Left renal pelvis (tissue), 4 donors: ENCODE measurements around the gene P2RX6. TPM values are rescaled to one million over a fixed set of nuclear protein-coding genes. Genes with fewer than 3 reads are reported as not detected.
"Not testable (repeated sequence)": the region's sequence is repeated elsewhere in the genome, so short reads cannot be mapped to it uniquely, and the experiment has no call there.

Experiments used
- DNase-seq, 4 donors: peaks; one replicate each; pipeline ENCODE4 v3.0.0-alpha.2; 2013; ENCODE audit warnings: low read depth in 4 of 4, low spot score in 3 of 4
- polyA plus RNA-seq, 4 donors: library from polyadenylated mRNA; unstranded; fragments of 120-200 nt; gene quantifications; one replicate each; pipeline ENCODE4 v1.2.1, GENCODE V29; 2013; ENCODE audit not compliant: insufficient read length in 4 of 4

P2RX6 gene
- polyA plus RNA-seq, 4 donors, result 1.0 to 1.4 (median 1.2) TPM

DNA sequence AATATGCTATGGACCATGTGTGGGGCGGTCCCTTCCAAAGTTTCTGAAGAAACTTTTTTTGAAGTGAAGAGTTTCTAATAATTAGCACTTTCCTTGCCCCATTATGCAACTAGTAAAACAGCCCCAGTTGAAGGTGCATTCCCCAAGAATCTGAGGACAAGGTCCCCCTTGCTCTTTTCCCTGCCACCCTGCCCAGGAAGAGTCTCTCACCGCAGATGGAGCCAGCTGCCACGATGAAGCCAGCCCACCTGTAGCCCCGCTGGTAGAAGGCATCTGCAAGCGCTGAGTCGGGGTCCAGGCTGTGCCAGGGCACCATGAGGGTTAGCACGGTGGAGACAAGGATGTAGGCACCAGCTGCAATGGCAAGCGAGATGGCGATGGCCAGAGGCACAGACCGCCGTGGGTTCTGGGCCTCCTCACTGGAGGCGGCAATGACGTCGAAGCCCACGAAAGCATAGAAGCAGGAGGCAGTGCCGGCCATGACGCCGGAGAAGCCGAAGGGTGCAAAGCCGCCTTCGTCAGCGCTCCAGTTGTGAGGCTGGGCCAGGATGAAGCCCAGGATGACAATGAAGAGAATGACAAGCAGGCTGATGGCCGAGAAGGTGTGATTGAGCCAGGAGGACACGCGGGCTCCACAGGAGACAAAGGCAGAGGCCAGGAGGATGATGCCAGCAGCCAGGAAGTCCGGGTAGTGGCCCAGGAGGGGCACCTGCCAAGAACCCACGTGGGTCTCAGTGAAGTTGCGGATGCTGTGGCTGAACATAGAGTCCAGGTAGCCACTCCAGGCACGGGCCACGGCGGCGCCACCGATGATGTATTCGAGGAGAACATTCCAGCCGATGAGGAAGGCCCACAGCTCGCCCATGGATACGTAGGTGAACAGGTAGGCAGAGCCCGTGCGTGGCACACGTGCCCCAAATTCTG, 15.9 kb downstream of the P2RX6 start:
- no peak for DNase-seq

DNA sequence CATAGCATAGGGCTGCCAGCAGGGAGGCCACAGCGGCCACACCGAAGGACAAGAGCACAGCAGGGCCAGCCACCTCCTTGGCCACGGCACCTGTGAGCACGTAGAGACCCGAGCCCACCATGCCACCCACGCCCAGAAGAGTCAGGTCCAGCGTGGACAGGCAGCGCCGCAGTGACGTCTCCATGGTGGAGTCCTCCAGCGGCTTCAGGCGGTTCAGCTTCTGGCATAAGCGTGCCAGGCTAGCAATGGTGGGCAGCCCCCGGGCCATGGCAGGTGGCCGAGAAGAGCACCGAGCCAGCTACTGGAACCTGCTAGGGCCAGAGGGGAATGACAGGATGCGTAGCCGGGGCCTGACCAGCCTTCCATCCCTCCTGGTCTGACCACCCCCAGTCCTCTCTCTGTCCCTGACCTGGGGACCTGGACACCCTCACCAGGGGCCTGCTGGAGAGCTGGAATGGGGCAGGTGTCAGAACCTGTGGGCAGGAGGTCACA, 16.6 kb downstream of the P2RX6 start:
- no peak for DNase-seq

DNA sequence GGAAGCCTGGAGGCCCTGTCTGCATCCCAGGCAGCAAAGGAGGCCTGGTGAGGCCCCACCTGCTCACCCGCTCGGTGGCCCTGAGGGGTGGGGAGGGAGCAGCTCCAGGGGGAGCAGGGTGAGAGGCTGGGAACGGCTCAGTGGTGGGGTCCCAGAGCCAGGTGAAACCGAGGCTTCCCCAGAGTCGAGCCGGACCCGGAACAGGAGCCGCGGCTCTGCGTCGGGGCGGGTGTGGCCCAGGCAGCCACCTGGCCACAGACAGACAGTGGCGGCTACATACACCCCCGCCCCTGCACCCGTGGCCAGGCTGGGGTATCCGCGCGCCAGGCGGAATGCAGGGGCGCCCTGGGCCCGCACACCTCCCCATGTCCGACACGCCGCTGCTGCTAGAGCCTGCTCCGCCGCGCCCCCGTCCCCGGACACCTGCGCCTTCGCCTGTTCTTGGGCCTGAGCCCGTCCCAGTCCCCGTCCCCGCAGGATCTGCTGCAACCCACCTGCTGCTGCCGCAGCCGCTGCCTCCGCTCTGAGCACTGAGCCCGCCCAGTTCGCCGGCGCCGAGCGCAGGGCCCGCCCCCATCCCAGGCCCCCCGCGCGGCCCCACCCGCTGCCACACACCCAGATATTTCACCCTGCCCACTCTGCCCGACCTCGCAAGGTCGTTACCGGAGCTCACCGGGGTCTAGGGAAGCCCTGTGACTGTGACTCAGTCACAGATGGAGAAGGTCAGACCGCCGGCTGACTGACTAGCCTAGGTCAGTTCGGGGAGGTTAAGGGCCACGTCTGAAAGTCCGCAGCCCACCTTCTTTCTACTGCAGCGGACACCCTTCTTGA, 17.3 kb downstream of the P2RX6 start, which contains the start of gene SLC7A4:
TSS of gene SLC7A4 (minus strand) at position 525 of the 831 bp plus-strand sequence. CDS start 749 bp downstream, outside the sequence.
- DNase-seq, result no peak

DNA sequence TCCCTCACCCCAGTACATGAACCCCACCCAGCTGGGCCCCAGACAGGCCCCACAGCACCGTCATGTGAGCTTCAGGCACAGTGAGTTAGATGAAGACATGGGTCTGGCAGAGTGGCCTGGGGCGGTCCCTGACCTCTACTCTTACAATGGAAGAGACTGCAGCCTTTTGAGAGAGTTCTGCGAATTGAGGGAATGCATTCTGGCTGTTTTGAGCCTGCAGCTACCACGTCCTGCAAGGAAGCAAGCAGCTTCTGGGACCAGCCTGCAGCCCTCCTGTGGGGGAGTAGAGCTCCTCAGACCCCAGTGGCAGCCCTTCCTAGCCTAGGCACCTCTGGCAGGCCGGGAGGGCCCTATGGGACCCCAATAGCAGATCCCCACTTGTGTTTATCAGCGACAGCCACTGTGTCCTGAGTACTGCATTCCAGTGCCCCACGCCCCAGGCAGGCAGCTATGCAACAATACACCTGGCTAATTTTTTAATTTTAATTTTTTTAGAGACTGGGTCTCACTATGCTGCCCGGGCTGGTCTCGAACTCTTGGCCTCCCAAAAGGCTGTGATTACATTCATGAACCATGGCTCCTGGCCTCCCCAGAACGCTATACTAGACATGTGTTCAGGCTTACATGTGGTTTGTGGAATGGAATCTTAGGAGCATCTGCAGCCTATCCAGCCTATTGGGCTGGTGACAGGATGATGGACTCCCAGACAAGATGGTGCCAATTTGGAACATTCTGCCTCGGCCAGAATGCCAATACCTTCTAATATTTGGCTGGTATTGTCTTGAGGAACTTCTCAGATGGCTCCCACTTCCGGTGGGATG, 18.1 kb downstream of the P2RX6 start:
- DNase-seq, result no peak

DNA sequence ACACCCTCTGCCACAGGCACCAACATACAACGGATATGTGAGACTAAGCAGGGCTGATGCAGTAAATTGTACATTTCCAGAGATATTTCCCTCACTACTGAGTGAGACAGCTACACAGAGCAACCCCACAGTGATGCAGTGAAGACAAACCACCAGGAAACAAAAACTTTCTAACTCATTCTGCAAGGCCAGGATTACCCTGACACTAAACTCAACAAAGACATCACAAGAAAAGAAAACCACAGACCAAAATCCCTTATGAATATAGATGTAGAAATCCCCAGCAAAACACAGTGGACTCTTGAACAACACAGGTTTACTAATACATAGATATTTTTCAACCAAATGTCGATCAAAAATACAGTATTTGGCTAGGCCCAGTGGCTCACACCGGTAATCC, 18.9 kb downstream of the P2RX6 start:
- DNase-seq, result no peak

DNA sequence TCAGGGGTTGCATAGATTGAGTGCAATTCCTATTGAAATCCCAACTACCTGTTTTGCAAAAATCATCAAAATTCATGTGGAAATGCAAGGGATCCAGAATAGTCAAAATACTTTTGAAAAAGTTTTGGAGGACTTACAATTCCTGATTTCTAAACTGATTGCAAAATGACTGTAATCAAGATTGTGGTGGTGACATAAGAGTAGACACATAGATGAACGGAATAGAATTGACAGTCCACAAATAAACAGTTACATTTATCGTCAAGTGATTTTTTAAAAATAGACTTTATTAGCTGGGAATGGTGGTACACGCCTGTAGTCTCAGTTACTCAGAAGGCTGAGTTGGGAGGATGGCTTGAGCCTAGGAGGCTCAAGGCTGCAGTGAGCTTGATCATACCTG, 20.0 kb downstream of the P2RX6 start:
- DNase-seq, result no peak

DNA sequence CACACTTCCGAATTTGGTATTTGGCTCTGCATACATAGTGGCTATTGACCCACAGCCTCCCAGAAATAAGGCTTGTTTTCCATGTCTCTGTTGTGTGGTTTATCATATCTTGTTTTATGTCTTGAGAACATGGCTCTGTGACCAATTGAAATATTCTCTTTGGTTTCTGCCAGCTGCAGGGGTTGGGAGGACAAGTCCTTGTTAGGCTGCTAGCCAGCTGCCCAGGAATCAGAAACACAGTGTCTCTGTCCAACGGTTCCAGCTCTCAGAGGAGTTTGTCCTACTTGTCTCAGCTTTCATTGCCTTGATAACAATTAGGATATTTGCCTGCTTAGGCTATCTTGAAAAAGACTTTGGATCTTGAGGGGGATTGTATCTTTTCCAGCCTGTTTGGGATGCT, 23.4 kb downstream of the P2RX6 start:
- DNase-seq, result no peak

DNA sequence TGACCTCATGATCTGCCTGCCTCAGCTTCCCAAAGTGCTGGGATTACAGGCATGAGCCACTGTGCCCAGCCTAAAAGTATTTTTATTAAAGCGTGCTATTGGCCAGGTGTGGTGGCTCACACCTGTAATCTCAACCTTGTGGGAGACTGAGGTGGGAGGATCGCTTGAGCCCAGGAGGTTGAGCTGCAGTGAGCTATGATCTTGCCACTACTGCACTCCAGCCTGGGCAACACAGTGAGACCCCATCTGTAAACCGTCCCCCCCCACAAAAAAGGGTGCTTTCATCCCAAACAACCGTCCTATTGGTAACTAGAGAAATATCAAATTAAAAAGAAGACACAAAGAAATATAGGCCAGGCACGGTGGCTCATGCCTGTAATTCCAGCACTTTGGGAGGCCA, 24.2 kb downstream of the P2RX6 start:
- DNase-seq, result not testable (repeated sequence)

DNA sequence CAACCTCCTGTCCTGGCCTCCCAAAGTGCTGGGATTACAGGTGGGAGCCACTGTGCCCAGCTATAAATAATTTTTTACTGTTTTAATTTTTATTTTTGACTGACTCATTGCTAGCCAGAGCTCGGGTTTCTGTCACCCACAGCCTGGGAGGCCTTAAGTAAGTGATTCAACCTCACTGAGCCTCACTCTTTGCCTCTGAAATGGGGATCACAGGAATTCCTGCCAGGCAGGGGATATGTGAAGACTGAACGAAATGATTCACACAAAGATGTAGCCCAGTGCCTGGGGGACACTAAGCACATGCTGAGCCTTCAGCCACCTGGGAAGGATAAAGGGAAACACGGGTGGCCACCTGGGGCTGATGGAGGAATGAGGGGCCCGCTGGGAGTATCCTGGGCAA, 27.0 kb downstream of the P2RX6 start:
- no peak for DNase-seq

DNA sequence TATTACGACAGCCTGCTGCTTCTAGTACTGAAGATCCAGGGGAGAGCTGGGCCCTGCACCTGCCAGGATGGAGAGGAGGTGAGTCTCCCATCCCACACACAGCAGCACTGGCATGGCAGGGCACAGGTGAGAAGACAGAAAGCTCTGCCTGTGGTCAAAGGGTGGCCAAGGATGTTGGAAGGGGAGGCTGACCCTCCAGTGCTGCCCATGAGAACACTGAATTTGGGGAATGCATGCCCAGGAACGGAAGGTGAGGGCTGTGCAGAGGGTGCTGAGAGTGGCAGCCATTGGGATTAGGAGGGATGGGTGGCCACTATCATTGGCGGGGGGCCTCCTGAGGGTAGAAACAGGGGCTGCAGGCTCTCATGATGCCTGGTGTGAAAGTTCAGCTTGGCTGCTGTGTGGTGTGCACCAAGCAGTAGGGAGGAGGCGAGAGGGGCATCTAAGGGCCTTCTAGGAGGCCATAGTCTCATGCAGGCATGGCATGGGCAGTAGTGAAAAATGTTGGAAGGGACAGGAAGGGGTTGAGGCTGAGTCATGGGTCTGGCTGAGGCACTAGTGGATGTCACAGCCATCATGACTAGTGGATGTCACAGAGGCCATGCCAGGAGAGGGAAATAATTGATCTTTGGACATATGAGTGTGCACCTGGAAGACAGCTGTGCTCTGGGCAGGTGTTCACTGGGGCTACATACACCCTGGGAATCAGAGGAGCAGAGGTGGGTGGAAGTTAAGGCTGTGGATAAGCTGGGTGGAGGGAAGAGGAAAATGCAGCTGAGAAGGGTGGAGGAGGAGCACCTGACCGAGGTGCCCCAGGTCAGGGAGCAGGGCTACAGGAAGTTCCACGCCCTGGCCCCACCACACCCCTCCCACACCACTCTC, 28.3 kb downstream of the P2RX6 start:
- DNase-seq, result no peak

DNA sequence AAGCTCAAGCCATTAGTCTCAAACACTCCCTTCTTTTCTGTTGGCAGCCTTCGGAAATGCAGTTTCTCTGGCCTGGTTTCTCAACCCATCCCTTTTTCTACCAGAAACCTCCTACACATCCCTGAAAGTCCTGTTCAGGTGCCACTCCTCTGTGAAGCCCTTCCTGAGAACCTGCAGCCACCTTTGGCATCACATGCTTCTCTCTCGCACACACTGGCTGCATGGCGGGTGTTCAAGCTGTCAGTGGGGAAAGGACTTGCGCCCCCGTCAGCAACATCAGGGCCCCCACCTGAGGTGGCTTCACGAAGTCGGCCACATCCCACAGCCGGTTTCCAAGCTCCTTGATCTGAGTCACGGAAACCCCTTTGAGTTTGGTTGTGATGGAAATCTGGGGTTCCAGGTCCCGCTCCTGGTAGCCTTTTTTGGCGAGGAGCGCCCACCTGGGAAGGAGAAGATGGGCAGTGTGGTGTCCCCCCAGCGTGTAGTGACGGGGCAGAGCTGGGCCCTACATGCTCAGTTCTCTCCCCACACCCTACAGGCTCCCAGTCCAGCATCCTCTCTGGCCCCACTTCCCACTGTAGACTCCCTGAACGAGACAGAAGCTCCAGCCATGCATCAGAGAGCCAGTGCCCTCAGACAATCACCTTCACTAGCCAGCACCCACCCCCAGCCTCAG, 29.0 kb downstream of the P2RX6 start:
- DNase-seq, result no peak

DNA sequence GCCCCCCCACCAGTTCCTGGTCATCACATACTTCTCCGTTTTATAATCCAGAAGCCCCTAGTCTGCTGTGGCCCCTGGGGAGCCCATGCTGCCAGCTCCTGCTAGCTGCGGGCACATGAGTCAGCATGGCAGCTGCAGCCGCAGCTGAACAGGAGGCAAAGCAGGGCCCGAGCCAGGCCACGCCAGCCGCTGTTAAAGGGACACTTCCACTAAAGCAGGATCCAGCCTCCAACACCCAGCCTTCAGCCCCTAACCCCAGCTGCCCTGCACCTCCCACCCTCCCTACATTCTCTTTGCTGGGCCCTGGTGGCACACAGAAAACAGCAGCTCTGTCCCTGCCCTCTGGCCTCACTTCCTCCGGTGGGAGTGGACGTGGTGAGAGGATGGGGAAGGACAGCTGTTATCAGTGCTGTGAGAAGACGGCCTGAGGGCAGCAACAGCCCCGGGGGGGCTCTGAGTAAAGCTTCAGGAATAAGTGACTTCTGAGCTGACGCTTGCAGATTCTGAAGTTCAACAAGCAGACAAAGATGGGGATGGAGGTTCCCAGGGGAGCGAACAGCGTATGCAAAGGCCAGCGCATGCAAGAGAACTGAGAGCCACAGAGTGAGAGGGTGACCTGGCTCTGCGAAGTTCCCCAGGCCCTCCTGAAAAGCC, 30.1 kb downstream of the P2RX6 start:
- DNase-seq, result no peak

DNA sequence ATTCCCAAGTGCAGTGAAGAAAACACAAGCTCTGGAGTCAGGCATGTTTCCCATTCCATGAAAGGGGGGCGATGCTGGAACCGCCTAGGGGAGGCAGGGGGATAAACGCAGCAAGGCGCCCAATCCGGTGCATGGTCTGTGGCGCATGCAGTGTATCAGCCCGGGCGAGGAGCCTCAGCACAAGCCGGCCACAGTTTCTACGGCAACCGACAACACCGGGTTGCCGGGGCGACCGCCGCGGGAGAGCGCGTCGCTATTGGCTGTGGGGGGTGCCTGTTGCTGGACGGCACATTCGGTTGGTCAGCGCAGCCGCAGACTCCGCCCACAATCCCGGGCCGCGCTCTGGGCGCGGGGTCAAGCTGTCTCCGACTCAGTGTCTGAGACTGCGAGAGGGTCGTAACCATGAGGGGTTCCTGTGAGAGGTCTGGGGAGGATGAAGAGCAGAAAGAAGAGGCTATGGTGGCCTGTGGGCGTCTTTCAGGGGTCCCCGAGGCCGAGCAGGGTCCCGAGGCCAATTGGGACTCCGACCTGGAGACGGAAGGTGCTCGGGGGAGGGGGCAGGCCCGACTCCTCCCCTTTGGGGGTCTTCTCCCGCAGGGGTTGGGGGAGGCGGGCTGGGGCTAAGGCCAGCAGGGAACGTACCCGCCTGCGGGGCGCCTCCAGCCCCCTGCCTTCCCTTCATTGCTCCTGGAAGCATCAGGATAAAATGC, 30.8 kb downstream of the P2RX6 start, which contains the start of gene LRRC74B:
TSS of gene LRRC74B (plus strand) at position 362 of the 710 bp plus-strand sequence. CDS start at position 403, 41 bp downstream.
- peak; percentile 67 to 79 (median 71) for DNase-seq

DNA sequence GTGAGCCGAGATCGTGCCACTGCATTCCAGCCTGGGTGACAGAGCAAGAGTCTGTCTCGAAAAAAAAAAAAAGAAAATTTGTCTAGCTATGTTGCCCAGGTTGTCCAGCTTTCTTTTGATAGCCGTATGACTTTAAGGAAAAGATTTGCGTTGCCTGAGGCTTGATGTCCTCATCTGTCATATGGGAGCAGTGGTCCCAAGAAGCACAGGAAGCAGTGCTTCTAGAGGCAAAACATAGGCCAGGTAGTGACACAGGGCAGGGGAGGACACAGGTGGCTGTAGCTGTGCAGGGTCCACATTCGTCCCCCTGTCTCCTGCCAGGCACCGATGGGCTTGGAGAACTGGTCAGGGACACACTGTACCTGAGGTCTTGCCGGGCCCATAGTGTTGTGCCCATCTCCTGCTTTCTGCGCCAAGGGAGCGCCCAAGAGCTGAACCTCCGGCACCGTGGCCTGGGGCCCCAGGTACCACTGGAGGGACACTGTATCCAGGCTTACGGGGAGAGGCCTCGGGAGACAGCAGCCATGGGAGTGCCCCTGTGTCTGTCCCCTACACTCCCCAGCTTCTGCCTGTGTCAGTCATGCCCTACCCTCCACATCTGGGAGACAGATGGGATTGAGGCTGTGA, 32.2 kb downstream of the P2RX6 start:
- no peak for DNase-seq

DNA sequence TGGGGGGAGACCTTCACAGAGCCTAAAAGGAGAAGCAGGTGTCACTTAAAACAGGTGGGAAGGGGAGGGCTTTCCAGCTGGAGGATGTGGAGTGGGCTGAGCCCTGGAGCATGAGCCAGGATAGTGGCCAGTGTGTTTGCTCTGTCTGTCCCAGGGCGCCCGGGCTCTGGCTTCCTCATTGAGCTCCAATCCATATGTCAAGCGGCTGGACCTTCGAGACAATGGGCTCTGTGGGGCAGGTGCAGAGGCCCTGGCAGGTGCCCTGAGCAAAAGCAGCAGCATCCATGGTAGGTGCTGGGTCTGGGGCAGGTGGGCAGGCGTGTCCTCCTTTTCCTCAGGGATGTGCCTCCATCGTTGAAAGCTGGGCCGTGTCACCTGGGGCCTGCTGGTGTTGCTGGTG, 32.8 kb downstream of the P2RX6 start:
- no peak for DNase-seq

DNA sequence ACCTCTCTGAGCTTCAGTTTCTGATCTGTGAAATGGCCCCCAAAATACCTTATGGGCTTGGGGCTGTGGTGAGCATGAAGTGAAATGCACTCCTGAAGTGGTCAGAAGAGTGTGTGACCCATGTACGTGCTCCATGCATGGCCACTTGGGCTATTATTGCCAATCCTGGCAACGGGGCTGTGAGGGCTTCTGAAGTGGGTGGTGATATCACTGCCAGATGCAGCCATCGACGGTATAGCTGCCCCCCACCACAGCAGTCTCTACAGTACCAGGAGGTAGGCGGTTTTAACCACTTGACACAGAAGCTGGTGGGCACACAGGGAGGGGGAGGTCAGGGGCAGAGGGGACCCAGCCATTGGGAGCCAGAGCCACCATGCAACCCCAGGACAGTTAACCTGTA, 33.5 kb downstream of the P2RX6 start:
- not testable (repeated sequence) for DNase-seq

DNA sequence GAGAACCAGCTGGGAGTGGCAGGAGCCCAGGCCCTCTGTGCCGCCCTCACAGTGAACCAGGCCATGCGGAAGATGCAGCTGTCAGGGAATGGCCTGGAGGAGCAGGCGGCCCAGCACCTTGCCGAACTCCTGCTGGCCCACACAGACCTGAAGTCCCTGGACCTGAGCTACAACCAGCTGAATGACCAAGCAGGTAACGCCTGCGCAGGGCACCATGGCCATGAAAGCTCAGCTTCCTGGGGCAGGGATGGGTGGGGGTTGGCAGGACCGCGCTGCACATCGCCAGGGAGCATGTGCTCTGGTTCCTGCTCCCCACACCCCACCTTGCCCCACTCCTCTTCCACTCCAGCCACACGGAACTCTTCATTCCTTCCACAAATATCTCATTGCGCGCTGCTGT, 34.0 kb downstream of the P2RX6 start:
- not testable (repeated sequence) for DNase-seq
